HepG2 (cell line): Measurements from ENCODE around the gene SNU13. TPM values are rescaled to one million over a fixed set of nuclear protein-coding genes. Genes with fewer than 3 reads are reported as not detected.

Experiments used
- CENPT ChIP-seq: sonication (generic); formaldehyde crosslinking; IDR thresholded peaks from 2 replicates; pipeline ENCODE4 v1.8.0; 2022; ENCODE audit warnings: low read depth, mild to moderate bottlenecking, moderate library complexity, missing genetic modification reagents
- FOSL1 ChIP-seq: sonication (generic); formaldehyde crosslinking; IDR thresholded peaks from 2 replicates; pipeline ENCODE4 v1.9.0; 2021; ENCODE audit warnings: missing genetic modification reagents, borderline replicate concordance
- FOXO1 ChIP-seq: sonication (generic); formaldehyde crosslinking; IDR thresholded peaks from 2 replicates; pipeline ENCODE4 v1.4.0; 2020; ENCODE audit warnings: missing genetic modification reagents
- HOXA7 ChIP-seq: sonication (generic); formaldehyde crosslinking; IDR thresholded peaks from 2 replicates; pipeline ENCODE4 v1.8.1; 2022; ENCODE audit warnings: mild to moderate bottlenecking, missing genetic modification reagents, moderate library complexity
- KLF15 ChIP-seq: sonication (generic); formaldehyde crosslinking; IDR thresholded peaks from 2 replicates; pipeline ENCODE4 v1.8.1; 2023; ENCODE audit warnings: borderline replicate concordance, mild to moderate bottlenecking, inconsistent platforms, missing genetic modification reagents, mixed read lengths
- ZBTB38 ChIP-seq: sonication (generic); formaldehyde crosslinking; IDR thresholded peaks from 2 replicates; pipeline ENCODE4 v1.5.1; 2020; ENCODE audit warnings: mild to moderate bottlenecking, missing genetic modification reagents
- ZC3H4 ChIP-seq: sonication (generic); formaldehyde crosslinking; IDR thresholded peaks from 2 replicates; pipeline ENCODE4 v1.4.0; 2020; ENCODE audit warnings: missing genetic modification reagents, borderline replicate concordance
- ZFY ChIP-seq: sonication (generic); formaldehyde crosslinking; IDR thresholded peaks from 2 replicates; pipeline ENCODE4 v1.4.0; 2020; ENCODE audit warnings: missing genetic modification reagents
- ZNF326 ChIP-seq: sonication (generic); formaldehyde crosslinking; IDR thresholded peaks from 2 replicates; pipeline ENCODE4 v1.4.0; 2020; ENCODE audit warnings: missing genetic modification reagents, borderline replicate concordance
- ZNF33B ChIP-seq: sonication (generic); formaldehyde crosslinking; IDR thresholded peaks from 2 replicates; pipeline ENCODE4 v1.5.1; 2020; ENCODE audit warnings: mild to moderate bottlenecking, missing genetic modification reagents
- ZNF34 ChIP-seq: sonication (generic); formaldehyde crosslinking; IDR thresholded peaks from 2 replicates; pipeline ENCODE4 v1.4.0; 2020; ENCODE audit warnings: mild to moderate bottlenecking, missing genetic modification reagents, borderline replicate concordance
- ZNF354B ChIP-seq: sonication (generic); formaldehyde crosslinking; IDR thresholded peaks from 2 replicates; pipeline ENCODE4 v1.8.0; 2022; ENCODE audit warnings: mild to moderate bottlenecking, missing genetic modification reagents
- ZNF678 ChIP-seq: sonication (generic); formaldehyde crosslinking; IDR thresholded peaks from 2 replicates; pipeline ENCODE4 v1.4.0; 2020; ENCODE audit warnings: mild to moderate bottlenecking, missing genetic modification reagents
- polyA plus RNA-seq, 8 experiments: library from polyadenylated mRNA; depleted of rRNA in 3 of 8; stranded (reverse) in 7 of 8; unstranded in 1 of 8; fragments of >200 nt; fragmentation: Illumina TruSeq in 4 of 8; extraction: Trizol in 4 of 8; gene quantifications; 2 replicates each; pipeline versions ENCODE4 v1.2.1 to v1.2.3, GENCODE V29; 2011 to 2016; ENCODE audit warnings: low read depth in 4 of 8, missing spikeins in 1 of 8, mixed read lengths in 1 of 8; ENCODE audit not compliant: insufficient read depth in 1 of 8
- total RNA-seq, 5 experiments: library from RNA; depleted of rRNA; stranded (reverse); fragments of >200 nt; fragmentation: Illumina TruSeq; extraction: Trizol; gene quantifications; 2 replicates each; pipeline ENCODE4 v1.2.3, GENCODE V29; 2016; ENCODE audit warnings: low read depth in 1 of 5
- TF ChIP-seq, protein P1 (sequence below): sonication (generic); formaldehyde crosslinking; conservative IDR thresholded peaks from 2 replicates; pipeline ENCODE4 v1.8.1; 2023; ENCODE audit warnings: missing genetic modification reagents
- TF ChIP-seq, protein P2 (sequence below): sonication (generic); formaldehyde crosslinking; IDR thresholded peaks from 2 replicates; pipeline ENCODE4 v1.4.0; 2020; ENCODE audit warnings: missing genetic modification reagents, low read depth, mild to moderate bottlenecking, borderline replicate concordance
- TF ChIP-seq, protein P3 (sequence below): sonication (generic); formaldehyde crosslinking; IDR thresholded peaks from 2 replicates; pipeline ENCODE4 v1.8.1; 2023; ENCODE audit warnings: mild to moderate bottlenecking, moderate library complexity, missing genetic modification reagents
- TF ChIP-seq, protein P4 (sequence below): sonication (generic); formaldehyde crosslinking; IDR thresholded peaks from 2 replicates; pipeline ENCODE4 v1.4.0; 2020; ENCODE audit warnings: missing genetic modification reagents
- TF ChIP-seq, protein P5 (sequence below): sonication (generic); formaldehyde crosslinking; IDR thresholded peaks from 2 replicates; pipeline ENCODE4 v1.5.0; 2020; ENCODE audit warnings: mild to moderate bottlenecking, missing genetic modification reagents

Gene SNU13
- total and polyA plus RNA-seq, 2 of the 13 experiments (the other 11 are each of a cell fraction or from before 2014, with no cell fraction given): 203 to 287 TPM

DNA sequence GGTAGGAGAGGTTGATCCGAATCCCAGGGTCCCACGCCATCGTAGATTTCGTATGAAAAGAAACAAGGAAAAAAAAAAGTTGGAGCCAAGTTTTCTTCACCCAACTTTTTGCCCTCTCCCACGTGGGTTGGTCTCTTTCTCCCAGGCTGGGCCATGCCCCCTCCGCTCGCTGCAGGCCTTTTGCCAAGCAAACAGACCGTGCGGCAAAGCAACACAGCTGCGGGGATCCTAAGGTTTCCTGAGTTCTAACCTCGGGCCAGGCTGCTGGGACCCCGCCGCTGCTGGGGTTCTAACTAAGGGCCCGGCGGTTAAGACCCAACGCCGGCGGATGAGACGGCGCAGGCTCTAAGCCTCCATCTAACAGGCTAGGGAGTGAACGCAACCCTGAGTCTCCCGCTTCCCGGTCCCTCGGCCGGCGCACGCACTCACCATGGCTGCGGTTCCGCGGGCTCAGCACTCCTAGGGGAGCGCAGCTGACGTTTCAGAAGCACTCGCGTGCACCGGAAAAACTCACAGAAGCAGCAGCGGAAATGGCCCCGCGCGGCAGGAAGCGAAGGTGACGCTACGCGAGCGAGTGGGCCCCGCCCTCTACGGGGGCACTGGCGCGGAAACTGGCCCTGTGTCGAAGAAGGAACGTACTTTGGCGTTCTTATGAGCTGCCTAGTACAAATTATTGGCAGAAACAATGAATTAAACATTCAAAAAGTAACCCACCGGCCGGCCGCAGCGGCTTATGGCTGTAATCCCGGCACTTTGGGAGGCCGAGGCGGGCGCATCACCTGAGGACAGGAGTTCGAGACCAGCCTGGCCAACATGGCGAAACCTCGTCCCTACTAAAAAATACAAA, at the start of gene SNU13 (continued):
- TF ChIP-seq, protein P1, sequence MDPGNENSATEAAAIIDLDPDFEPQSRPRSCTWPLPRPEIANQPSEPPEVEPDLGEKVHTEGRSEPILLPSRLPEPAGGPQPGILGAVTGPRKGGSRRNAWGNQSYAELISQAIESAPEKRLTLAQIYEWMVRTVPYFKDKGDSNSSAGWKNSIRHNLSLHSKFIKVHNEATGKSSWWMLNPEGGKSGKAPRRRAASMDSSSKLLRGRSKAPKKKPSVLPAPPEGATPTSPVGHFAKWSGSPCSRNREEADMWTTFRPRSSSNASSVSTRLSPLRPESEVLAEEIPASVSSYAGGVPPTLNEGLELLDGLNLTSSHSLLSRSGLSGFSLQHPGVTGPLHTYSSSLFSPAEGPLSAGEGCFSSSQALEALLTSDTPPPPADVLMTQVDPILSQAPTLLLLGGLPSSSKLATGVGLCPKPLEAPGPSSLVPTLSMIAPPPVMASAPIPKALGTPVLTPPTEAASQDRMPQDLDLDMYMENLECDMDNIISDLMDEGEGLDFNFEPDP (CRISPR knock-in tag): 0 out of 2 replicates have a peak, but pooled peaks have one; percentile 33
- TF ChIP-seq HOXA7 (CRISPR knock-in tag): no peak
- TF ChIP-seq, protein P2, sequence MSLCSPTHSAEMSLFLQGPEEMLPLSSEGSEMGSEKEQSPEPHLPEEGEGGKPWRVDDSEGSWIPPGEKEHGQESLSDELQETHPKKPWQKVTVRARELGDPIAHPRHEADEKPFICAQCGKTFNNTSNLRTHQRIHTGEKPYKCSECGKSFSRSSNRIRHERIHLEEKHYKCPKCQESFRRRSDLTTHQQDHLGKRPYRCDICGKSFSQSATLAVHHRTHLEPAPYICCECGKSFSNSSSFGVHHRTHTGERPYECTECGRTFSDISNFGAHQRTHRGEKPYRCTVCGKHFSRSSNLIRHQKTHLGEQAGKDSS: peak; percentile 21; the same call in 1 of the 2 replicates
- TF ChIP-seq ZFY (CRISPR knock-in tag): peak; percentile 79
- no peak for TF ChIP-seq KLF15 (CRISPR knock-in tag)
- TF ChIP-seq ZNF678: no peak
- no peak for TF ChIP-seq ZNF326 (CRISPR knock-in tag)
- no peak; the same call in 1 of the 2 replicates for TF ChIP-seq ZNF33B
- TF ChIP-seq ZC3H4 (CRISPR knock-in tag): no peak
- TF ChIP-seq FOXO1 (CRISPR knock-in tag): peak; percentile 34; the same call in 1 of the 2 replicates
- TF ChIP-seq, protein P3, sequence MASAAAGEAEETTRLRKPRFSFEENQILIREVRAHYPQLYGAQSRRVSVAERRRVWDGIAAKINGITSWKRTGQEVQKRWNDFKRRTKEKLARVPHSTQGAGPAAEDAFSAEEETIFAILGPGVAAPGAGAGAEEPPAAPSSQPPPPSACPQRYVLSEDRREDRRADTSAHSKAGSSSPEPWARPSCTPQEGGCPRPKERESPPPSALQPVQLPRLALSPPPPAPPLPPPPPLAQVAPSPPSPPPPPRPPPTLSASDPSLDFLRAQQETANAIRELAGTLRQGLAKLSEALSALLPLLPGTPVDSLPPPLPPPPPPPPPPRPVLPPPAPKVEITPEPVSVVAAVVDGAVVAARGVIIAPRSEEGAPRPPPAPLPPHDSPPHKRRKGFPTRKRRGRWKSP (CRISPR knock-in tag): peak; percentile 62
- no peak for TF ChIP-seq ZNF34
- TF ChIP-seq, protein P4, sequence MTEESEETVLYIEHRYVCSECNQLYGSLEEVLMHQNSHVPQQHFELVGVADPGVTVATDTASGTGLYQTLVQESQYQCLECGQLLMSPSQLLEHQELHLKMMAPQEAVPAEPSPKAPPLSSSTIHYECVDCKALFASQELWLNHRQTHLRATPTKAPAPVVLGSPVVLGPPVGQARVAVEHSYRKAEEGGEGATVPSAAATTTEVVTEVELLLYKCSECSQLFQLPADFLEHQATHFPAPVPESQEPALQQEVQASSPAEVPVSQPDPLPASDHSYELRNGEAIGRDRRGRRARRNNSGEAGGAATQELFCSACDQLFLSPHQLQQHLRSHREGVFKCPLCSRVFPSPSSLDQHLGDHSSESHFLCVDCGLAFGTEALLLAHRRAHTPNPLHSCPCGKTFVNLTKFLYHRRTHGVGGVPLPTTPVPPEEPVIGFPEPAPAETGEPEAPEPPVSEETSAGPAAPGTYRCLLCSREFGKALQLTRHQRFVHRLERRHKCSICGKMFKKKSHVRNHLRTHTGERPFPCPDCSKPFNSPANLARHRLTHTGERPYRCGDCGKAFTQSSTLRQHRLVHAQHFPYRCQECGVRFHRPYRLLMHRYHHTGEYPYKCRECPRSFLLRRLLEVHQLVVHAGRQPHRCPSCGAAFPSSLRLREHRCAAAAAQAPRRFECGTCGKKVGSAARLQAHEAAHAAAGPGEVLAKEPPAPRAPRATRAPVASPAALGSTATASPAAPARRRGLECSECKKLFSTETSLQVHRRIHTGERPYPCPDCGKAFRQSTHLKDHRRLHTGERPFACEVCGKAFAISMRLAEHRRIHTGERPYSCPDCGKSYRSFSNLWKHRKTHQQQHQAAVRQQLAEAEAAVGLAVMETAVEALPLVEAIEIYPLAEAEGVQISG (CRISPR knock-in tag): peak; percentile 86
- TF ChIP-seq FOSL1: no peak
- no peak for TF ChIP-seq CENPT (CRISPR knock-in tag)
- no peak for TF ChIP-seq ZNF354B (CRISPR knock-in tag)
- TF ChIP-seq, protein P5, sequence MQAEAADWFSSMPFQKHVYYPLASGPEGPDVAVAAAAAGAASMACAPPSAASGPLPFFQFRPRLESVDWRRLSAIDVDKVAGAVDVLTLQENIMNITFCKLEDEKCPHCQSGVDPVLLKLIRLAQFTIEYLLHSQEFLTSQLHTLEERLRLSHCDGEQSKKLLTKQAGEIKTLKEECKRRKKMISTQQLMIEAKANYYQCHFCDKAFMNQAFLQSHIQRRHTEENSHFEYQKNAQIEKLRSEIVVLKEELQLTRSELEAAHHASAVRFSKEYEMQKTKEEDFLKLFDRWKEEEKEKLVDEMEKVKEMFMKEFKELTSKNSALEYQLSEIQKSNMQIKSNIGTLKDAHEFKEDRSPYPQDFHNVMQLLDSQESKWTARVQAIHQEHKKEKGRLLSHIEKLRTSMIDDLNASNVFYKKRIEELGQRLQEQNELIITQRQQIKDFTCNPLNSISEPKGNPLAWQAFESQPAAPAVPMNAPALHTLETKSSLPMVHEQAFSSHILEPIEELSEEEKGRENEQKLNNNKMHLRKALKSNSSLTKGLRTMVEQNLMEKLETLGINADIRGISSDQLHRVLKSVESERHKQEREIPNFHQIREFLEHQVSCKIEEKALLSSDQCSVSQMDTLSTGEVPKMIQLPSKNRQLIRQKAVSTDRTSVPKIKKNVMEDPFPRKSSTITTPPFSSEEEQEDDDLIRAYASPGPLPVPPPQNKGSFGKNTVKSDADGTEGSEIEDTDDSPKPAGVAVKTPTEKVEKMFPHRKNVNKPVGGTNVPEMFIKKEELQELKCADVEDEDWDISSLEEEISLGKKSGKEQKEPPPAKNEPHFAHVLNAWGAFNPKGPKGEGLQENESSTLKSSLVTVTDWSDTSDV: no peak
- peak; percentile 85 for TF ChIP-seq ZBTB38 (CRISPR knock-in tag)
